ENCODE measurements around the gene OPCML. TPM values are rescaled to one million over a fixed set of nuclear protein-coding genes. Genes with fewer than 3 reads are reported as not detected.

OPCML gene
- total RNA-seq, 1 donor, result not detected

- peak; percentile 80 for DNase-seq (ENCODE audit: low read depth)
- H3K4me3 ChIP-seq (ENCODE audit: low read depth, low read length), result no peak overlapping the region
- TF ChIP-seq CTCF (IDR thresholded peaks at IDR 0.05; ENCODE audit: insufficient read depth, low read depth, low read length), result no peak
These were observed 899.6 kb downstream of the OPCML start for GRCh38 chr11:132632641-132633124.

DNA sequence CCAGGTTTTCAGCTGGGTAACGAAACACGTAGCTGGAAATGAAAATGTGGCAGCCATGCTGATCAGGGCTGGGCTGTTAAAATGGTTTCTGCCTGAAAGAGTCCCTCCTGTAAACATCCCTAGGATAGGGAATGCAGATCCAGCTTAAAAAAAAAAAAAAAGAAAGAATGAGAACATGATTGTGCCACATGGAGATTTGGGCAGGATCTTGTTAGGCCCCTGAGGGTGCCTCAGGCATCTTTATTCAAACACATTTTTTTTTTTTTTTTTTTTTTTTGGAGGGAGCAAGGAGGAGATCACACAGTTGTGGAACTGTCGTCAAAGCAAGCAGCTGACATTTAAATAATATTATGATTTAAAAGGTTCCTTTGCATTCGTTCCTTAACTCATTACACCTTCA lies 900.3 kb downstream of the OPCML start:
- no peak for DNase-seq (ENCODE audit: low read depth)
- no peak overlapping the region for H3K4me3 ChIP-seq (ENCODE audit: low read depth, low read length)
- no peak for TF ChIP-seq CTCF (IDR thresholded peaks at IDR 0.05; ENCODE audit: insufficient read depth, low read depth, low read length)

DNA sequence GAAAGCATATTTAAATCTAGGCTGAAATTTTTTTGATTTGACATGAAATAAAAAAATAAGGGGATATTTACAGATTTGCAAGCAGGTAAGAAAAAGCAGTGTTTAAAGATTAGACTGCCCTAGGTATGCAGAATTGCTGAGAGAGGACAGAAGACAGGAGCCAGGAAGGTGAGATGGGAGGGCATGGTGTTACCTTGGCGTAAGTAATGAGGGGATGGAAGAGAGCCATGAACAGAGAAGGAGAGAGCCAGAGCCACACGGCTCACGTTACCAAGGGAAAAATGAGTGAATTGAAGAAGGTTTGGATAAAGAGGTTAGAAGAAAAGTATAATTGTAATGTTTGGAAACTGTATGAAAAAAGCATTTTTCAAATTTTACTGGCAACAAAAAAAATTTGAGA lies 904.3 kb downstream of the OPCML start:
- TF ChIP-seq CTCF (IDR thresholded peaks at IDR 0.05; ENCODE audit: insufficient read depth, low read depth, low read length), result no peak
- no peak overlapping the region for H3K4me3 ChIP-seq (ENCODE audit: low read depth, low read length)
- no peak for DNase-seq (ENCODE audit: low read depth)

- no peak for DNase-seq (ENCODE audit: low read depth)
- no peak overlapping the region for H3K4me3 ChIP-seq (ENCODE audit: low read depth, low read length)
- TF ChIP-seq CTCF (IDR thresholded peaks at IDR 0.05; ENCODE audit: insufficient read depth, low read depth, low read length), result no peak
These were observed 905.9 kb downstream of the OPCML start for GRCh38 chr11:132626446-132626845.

GRCh38 chr11:132623511-132623910 lies 908.8 kb downstream of the OPCML start:
- H3K4me3 ChIP-seq (ENCODE audit: low read depth, low read length), result no peak overlapping the region
- TF ChIP-seq CTCF (IDR thresholded peaks at IDR 0.05; ENCODE audit: insufficient read depth, low read depth, low read length), result no peak
- no peak for DNase-seq (ENCODE audit: low read depth)

GRCh38 chr11:132621976-132622580 lies 910.2 kb downstream of the OPCML start:
- DNase-seq (ENCODE audit: low read depth), result no peak
- TF ChIP-seq CTCF (IDR thresholded peaks at IDR 0.05; ENCODE audit: insufficient read depth, low read depth, low read length), result no peak
- H3K4me3 ChIP-seq (ENCODE audit: low read depth, low read length), result no peak overlapping the region

DNA sequence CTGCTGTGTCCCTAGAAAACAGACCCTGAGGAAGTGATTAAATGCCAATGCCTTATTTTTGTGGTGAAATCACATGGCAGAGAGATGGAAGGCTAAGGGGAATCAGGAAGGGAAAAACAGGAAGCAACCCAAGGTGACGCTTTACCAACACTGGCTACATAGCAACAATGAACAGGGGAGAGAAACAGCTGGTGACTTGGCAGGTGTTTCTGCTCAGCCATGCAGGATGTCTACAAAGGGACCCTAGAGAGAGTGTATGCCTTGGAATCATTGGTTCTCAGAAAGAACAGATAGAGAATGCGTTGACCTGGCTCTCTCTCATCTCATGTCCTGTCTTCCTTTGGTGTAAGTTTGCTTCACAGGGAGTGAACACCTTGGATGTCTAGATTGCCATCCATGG lies 911.9 kb downstream of the OPCML start:
- no peak overlapping the region for H3K4me3 ChIP-seq (ENCODE audit: low read depth, low read length)
- no peak for DNase-seq (ENCODE audit: low read depth)
- no peak for TF ChIP-seq CTCF (IDR thresholded peaks at IDR 0.05; ENCODE audit: insufficient read depth, low read depth, low read length)
